Measurements from ENCODE around the gene ENTPD2.

Gene ENTPD2

DNA sequence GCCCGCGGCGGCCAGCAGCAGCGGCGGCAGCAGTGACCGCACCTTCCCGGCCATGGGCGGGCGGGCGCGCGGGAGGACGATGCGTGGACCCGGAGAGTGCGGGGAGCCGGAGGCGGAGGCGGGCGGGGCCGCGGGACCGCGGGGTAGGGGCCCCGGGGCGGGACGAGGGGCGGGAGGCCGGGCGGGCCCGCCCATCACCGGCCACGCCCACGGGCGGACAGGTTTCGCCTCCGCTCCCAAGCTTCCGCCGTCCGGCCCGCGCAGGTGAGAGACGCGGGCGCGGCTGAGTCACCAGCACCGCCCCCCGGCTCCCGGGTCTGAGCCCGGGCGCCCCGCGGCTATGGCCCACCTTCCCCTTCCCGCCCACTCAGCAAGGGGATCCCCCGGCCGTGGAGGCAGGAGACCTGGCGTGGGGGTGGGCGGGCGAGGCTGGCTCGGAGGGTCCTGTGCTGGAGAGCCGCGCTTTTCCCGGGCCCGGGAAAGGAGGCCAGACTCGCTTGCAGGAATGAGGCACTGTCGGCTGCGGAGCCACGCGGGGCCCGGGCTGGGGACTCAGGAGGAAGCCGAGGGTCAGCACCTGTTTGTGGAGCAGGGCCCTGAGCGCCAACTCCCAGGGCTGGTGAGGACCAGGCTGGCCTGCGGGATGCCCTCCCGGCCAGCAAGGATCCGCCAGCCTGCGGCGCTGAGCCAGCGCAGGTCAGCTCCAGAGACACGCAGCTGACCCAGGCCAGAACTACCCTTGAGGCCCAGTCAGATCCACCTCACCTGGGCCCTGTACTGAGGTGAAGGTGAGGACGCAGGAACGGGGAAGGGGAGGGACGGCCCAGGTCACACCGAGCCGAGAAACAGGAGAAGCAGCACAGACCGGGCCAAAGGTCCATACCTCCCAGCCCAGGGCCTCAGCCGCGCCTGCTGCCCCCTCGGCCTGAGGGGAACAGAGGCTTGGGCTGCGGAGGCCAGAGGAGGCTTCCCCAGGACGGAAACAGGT is at the start of gene ENTPD2:
Gene ENTPD2, minus strand, starts transcription at position 118 of the 988 bp plus-strand sequence. Its CDS starts 64 bp downstream, at position 54.
- DNase-seq = no peak

DNA sequence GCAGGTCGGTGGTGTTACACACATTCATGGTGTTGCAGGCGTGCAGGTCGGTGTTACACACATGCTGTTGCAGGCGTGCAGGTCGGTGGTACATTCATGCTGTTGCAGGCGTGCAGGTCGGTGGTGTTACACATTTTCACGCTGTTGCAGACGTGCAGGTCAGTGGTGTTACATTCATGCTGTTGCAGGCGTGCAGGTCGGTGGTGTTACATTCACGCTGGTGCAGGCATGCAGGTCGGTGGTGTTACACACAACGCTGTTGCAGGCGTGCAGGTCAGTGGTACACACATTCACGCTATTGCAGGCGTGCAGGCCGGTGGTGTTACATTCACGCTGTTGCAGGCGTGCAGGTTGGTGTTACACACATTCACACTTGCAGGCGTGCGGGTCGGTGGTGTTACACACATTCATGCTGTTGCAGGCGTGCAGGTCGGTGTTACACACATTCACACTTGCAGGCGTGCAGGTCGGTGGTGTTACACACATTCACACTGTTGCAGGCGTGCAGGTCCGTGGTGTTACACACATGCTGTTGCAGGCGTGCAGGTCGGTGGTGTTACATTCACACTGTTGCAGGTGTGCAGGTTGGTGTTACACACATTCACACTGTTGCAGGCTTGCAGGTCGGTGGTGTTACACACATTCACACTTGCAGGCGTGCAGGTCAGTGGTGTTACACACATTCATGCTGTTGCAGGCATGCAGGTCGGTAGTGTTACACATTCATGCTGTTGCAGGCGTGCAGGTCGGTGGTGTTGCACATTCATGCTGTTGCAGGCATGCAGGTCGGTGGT is 49.5 kb upstream of the ENTPD2 start:
- DNase-seq = no peak

DNA sequence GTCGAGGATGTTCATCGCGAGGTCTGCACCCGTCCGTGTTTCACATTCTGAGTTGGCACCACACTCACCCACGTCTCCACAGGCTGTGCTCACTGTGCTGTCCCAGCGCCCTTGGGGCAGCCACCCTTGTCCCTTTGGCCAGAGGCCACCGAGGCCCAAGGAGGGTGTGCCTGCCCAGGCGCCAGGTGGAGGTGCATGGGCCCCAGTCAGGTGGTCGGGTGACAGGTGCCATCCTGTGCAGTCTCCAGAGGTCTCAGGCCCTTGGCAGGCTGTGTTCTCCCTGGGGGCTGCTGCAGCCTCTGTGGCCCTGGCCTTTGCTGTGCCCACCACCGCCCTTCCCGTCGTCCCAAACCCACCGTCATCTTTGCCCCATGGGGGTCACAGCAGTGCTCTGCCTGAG is 45.4 kb upstream of the ENTPD2 start:
- DNase-seq = no peak

DNA sequence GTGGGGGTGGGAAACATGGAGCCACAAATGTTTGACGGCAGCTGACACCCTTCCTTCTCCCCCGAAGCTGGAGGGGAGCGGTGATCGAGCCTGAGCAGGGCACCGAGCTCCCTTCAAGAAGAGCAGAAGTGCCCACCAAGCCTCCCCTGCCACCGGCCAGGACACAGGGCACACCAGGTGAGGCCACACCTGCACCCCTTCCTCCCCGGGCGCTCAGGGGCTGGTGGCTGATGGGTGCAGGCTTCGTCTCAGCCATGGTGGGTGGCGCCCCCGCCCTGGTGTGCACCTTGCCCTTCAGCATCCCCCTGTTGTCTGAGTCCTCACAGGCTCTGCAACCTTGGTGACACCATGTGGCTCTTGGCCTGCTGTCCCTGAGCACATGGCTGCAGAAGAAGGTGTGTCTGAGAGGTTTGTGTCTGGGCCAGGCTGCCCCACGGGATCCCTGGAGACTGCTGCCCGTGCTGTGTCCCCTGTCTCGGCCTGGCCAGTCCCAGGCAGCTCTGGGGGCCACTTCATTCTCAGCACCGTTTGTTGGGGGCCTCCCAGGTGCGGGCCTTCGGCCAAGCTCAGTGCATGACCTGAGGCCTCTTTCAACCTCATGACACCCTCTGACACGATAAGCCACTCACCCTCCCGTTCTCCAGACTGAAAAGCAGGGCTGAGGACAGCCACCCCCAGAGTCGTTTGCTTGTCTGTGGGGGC is 44.1 kb upstream of the ENTPD2 start:
- DNase-seq = no peak

DNA sequence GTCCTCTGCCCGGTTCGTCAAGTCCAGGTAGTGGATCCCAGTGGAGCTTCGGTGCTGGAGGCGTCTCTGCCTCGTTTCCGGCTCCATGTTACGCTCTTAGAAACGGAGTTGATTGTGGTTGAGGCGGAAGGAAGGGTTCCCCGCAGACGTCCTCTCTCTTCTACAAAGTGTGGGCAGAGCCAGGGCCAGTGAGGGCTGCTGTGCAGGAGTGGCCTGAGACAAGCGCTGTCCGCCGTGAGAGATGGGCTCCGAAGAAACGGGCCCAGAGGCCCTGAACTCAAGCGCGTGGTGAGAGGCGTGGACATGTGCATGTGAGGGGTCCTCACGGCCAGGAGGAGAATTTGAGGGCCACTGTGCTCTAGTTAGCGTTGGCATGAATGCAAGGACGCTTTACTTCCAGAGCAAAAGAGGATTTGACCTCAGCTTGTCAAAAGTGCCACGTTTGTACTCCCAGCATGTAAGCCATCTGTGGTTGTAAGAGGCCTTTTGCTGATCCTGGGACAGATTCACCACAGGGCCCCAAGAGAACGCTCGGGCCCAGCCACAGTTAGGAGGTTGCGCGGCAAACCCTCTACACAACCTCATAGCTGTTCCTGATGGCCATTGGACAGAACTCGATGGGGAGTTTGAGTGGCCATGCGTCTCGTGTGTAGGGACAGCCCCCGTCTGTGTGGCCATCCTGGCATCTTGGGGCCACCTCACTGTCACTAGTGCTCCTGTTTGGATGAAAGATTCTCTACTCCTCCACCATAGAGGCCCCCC is 43.1 kb upstream of the ENTPD2 start:
- no peak for DNase-seq

DNA sequence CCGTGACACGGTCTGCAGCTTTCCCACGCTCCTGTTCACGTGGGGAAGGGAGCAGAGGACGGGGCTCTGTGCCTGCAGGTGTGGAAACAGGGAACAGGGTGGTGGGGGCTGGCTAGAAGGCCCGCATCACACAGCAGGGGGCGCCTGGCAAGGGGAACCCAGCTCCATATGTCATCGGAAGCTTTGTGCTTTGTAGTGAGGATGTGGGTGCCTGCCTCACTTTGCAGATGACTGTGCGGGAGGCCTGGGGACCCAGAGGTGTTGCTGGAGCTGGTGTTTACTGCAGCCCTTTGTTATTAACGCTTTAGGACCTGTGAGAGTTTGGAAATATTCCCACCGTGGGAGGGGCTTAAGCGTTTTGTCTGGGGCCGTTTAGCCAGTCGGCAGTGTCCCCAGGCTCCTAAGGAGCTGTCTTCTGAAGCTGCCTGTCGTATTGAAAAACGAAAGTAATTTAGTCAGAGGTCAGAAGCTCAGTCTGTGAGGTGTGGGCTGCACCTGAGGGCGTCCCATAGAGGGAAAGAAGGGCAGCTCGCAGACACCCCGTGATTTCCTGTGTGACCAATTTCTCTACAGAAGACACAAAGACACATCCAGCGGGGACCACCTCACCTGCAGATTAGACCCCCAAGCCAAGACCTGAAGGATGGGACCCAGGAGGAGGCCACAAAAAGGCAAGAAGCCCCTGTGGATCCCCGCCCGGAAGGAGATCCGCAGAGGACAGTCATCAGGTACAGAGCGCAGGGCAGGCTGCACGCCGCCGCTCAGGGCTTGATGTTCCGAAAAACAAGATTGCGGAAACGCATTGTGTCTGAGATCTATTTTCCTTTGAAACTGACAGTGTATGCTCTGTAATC is 42.0 kb upstream of the ENTPD2 start:
- DNase-seq = no peak

DNA sequence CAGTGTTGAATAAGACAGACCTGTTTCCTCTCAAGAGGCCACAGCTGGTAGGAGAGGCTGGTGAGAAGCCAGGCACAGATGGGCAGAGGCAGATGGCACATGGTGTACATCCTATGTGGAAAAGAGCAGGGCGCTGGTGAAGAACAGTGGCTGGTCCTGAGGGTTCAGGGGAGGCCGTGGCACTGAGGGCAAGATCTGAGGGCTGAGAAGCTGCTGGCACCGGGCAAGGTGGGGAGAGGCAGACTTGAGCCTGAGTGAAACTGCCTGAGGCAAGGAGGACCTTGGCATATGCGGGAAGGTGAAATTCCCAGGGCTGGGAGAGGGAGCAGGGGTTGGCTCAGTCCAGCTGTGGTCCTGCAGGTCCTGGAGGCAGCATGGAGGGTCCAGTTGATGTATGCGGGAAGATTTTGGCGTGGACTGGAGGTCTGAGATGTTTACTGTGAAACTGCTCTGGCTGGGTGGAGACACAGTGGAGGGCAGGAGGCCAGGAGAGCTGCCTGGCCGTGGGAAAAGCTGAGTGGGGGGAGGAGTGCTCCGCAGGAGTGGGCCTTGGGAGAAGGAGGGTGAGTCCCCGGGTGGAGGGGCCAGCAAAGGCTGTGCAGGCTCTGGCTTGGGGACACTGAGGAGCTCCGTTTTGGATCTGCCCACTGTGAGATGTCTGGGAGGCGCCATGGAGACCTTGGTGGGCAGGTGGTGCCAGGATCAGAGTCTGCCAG is 35.5 kb upstream of the ENTPD2 start:
- no peak for DNase-seq

DNA sequence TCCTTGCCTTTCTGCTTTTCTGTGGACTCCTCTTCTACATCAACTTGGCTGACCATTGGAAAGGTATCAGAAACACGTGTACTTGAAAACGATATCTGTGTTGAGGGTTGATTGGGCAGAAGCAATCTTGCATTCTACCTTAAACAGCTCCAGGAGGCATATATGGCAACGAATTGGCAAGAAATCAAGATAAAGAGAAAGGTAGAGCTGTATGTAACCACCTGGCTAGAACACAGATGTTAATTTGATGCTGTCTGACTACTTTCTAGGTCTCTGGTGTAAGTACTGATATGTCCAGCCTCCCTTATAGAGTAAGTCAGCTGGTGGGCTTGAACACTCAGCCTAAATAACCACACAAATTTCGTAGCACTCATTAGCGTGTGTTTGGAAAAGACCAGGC is 34.3 kb upstream of the ENTPD2 start:
- DNase-seq = no peak

DNA sequence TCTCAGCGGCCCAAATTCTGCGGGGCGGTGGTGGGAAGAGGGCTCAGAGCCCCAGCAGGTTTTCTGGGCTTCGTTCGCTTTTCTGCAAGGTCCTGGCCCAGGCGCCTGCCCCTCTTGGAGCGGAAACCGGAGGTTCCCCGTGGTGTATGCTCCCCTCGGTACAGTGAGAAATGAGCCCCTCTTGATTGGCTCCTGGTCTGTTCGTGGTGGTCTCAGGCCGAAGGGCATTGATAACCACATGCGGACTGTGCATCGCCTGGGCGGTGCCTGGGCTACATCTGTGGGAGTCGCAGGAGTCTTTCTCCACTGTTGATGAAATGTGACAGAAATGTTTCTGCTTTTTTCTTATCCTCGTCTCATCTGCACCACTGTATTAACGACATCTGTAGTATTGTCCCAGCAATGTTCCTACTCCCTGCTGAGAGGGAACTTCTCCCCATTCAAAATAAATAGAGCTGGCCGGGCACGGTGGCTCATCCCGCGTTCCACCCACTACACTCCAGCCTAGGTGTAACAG is 33.6 kb upstream of the ENTPD2 start:
- DNase-seq = peak; percentile 9

DNA sequence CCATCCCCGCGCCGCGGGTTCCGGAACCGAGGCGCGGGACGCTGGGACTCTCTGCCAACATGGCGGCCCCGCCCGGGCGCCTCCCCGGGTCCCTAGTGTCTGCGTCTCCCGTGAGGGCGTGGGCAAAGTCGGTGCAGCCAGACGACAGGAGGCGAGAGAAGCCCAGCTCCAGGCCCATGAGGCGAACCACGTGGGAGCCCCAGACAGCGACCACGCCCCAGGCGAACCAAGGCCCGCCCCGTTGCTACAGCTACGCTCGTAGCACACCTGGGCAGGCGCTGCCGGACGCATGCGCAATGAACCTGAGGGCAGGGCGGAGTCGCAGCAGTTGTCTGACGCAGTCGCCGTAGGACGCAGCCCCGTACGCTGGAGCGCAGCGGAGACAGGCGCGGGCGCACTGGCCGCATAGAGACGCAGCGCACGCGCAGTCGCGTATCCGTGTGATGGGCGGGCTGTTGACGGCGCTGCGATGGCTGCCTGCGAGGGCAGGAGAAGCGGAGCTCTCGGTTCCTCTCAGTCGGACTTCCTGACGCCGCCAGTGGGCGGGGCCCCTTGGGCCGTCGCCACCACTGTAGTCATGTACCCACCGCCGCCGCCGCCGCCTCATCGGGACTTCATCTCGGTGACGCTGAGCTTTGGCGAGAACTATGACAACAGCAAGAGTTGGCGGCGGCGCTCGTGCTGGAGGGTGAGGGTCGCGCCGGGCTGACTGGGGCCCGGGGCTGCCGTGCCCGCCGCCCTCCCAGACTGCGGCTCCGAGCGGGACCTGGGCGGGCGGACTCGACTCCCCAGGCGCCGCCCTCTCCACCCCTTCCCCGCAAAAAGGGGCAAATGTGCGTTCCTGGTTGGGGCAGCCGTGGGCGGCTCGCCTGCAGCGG is 32.9 kb upstream of the ENTPD2 start, which contains the start of gene MAN1B1:
Gene MAN1B1, plus strand, starts transcription at position 455 of the 878 bp plus-strand sequence. Its CDS starts 15 bp downstream, at position 470.
- peak; percentile 98 for DNase-seq

DNA sequence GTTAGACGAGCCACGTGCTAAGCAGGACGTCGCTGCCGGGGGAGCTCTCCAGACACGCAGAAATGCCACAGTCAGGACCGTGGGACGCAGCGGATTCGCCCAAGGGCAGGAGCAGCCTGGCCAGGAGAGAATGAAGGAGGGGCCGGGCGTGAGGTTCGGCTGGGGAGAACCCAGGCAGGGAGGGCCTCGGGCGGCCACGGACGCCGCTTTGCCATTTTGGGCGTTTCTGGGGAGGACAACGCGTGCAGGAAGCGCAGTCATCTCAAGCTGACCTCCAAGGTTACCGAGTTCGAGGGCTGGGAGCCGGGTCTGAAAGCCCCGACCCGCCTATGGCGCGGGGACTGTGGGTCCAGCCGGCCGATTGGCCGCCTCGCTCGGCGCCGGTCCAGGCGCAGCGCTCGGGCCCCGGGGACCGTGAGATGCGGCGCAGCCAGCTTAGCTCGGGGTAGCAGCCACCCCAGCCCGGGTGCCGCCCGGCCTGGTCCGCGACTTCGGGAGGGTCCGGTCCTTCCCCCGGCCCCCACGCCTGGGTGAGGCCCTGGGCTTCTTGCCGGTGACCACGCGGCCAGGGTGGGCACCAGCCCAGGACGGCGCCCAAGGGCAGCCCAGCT is 32.2 kb upstream of the ENTPD2 start:
- no peak for DNase-seq

DNA sequence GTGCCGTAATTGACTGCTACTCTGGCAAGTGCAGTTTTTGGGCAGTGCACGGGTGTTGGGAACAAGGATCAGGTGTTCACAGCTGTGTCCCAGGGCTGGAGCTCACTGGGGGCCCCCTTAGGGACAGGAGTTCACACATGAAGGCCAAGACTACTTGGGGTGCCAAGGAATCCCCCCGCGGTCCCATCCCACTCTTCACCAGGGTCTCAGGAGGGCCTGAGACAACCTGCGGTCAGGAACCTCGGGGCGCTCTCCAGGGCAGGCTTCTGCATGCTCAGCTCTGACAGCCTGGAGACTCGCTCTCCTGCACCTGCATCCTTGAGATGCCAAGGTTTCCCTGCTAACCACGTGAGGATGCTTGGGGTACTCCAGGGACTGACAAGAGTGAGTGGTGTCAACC is 30.7 kb upstream of the ENTPD2 start:
- no peak for DNase-seq

DNA sequence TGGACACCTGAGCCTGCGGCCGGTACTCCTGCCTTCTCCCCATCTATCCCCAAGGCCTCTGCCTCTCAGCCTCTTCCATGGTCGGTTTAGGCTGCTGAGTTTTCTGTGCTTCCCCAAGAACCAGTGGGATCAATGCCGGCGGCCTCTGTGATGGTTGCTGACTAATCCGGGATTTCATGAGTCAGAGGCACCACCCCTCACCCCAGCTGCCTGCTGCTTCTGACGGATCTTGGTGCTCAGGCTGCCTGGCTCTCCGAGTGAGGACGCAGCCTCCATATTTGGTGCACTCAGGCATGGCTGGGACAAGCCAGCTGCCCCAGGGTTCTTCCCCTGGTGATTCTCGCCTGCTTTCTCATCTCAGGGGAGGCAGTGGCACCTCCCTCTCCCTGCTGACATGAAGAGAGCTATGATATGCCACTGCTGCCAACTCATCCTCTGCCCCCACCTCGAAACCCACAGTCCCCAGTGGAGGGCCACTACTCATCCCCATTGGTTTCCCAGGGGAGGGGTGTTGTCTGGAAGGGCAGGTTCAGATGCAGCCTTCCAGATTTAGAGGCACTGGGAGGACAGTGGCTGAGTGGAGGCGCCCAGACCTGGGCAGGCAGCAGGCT is 29.6 kb upstream of the ENTPD2 start:
- DNase-seq = no peak

DNA sequence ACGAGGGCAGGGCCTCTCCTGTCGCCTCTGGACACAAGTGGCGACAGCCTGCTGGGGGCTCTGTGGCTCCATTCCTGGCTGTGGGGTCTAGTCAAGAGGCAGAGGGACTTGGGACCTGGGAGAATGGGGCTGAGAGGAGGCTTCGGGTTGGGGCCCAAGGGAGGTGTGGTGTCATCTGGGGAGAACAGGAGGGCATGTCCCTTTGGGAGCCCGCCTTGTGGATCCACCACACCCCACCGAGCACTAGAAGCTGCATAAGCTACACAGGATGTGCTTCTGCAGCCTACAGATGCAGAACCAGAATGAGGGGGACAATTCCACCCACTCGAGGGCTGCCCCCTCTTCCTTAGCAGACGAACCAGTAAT is 29.0 kb upstream of the ENTPD2 start:
- DNase-seq = no peak

DNA sequence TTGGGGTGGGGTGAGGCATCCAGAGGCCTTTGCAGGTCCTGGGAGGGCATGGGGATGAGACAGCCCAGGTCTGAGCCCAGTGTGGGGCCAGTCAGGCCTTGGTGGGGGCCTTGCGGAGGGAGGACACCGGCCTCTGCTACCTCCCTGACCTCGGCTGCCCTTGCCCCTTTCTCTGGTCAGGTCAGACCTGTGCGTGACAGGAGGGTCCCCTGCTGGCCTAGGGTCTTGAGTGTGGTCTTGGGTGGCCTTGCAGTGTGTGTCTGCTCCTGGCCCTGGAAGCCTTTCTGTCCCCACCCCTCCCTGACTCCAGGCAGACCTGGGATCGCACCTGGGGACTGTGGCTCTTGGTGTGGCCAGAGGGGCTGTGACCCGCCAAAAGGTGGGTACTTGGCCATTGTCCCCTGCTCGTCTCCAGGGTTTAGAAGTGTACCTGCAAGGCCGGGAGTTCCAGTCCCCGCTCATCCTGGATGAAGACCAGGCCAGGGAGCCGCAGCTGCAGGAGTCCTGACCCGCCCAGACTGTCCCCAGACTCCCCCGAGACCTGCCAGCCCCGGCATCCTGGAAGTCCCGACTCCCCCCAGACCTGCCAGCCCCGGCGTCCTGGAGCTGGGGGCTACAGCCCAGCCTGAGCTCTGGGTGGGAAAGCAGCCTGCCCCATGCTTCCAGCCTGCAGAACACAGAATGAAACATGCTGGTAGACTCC is 28.5 kb upstream of the ENTPD2 start:
- DNase-seq = no peak

DNA sequence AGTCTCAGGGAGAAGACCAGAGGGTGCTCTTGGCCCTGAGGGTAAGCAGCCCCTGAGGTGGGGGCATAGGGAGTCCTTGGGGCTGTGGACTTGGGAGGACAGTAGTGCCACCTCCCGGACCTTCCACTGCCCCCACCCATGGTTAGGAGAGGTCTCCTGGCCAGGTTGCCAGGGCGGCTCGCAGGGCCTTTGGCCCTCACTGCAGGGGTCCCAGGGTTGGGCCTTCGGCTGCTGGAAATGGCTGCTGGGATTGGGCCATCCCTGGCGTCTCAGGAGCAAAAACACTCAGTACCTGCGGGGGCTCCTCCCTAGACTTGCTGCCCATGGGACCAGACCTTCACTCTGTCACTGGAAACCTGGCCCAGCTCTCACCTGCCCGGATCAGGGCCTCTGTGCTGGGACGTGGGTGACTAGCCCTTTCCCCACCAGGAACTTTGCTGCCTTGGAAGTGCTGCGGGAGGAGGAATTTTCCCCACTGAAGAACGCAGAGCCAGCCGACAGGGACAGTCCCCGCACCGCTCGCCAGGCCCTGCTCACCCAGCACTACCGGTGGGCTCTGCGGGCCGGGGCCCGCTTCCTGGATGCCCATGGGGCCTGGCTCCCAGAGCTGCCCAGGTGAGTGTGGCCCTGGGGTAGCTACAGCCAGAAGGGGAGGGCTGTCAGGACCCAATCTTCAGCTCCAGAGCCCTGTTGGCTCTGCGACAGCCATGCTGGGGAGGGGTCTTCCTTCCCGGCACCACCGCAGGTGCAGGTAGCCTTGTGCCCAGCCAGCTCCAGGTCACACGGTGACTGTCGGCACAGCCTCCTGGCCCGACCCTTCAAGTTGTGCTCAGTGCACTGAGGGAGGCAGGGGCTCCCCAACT is 26.6 kb upstream of the ENTPD2 start:
- no peak for DNase-seq

DNA sequence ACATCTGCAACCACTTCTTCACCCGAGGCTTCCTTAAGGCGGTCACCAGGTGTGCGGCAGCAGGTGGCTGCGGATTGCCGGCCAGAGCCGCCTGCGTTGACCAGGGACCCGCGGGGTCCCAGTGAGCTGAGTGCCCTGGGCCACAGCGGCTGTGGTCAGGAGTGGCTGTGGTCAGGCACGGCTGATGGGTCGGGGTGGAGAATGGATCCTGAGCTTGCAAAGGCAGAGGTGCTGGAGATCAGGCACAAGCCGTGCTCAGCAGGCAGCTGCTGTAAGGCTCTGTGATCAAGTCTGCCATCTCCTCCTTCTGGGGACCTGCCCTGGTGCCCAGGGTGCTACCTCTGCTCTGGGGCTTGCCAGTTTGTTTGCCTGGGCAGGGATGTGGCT is 25.5 kb upstream of the ENTPD2 start:
- DNase-seq = no peak
